ENCODE measurements around the gene GMDS.
"Not testable (repeated sequence)": the region's sequence is repeated elsewhere in the genome, so short reads cannot be mapped to it uniquely, and the experiment has no call there.

GMDS gene

DNA sequence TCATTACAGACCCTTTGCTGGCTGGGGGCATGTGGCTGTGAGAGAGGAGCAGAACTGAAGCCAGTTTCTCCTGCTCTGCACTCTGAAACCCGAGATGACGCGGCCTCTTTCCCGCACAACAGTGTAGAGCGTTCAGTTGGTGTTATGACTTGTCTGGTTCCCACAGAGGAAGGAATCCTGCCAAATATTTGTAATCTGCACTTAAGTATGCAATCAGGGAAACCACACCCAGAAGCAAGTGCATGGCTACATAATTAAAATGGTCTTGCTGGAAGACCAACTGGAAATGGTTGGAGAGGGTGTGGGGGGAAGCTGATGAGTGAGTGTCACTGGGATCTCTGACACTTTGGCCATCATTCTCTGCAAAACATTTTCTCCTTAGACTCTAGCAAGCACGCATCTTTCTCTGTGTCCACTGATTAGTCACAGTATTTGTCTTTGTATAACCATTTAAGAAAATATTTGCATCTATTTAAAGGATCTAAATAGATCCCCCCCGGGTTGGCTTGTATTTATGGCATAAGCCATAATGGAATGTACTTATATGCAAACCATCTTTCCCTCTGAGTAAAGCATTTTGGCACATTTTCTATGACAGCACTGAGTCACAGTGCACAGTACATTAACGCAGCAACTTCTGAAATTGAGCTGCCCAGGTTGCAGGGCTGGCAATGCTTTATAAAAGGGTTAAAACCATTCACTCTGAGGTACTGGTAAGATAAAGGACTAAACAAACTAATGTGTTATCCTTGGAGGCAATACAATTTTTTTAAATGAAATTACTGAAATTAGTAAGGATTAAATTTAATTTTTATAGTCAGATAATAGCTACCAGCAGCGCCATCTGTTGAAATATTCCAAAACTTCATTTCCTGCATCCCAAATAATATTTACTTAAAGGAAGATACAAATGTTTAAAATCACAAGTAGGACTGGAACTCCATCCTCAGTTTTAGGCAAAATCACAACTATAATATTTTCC, 559.0 kb downstream of the GMDS start:
- no peak for DNase-seq (ENCODE audit: low read depth in 2 of 2)

DNA sequence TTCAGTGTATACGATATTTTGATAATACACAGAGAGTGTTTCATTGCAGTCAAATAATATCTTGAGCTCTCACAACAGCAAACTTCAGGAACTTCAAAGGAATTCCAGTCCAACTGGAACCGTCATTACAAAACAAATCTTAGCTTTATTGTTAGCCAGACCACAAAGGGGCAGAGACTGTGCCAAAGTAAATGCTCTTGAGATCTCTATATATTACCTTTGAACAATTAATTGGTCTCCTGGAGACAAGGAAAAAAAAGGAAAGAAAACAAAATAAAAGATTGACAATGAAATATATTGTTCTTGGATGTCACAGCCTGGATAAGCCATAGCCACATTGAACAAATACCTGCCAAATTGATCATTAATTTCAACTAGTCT, 565.7 kb downstream of the GMDS start:
- DNase-seq (ENCODE audit: low read depth in 2 of 2), result no peak

DNA sequence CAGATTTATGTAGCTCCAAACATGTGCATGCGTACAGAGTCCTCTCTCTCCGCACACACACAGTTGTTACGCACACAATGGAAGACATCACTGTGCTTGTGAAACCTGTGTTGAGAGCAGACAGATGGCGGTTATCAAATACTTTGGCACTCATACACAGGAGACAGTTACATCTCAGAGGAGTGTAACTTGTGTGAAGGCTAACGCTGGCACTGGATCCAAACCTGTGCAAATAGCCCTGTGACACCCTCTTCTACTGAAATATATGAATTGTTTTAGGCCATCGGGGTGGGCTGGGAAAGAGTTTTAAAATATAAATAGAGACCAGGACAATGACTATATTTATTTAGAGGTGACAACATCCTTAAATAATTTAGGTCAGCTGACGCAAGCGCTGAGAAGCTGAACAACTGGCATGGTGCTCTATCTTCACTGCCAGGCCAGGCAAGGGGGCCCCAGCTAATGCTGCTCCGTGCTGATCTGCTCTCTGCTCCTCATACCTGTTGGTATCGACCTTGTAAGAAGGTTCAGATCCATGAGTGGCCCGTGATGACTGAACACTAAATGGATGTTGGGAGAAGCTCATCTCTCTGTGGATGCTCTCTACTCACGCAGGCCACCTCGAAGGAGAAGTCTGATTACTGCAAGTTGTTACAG, 566.2 kb downstream of the GMDS start:
- DNase-seq (ENCODE audit: low read depth in 2 of 2), result no peak

DNA sequence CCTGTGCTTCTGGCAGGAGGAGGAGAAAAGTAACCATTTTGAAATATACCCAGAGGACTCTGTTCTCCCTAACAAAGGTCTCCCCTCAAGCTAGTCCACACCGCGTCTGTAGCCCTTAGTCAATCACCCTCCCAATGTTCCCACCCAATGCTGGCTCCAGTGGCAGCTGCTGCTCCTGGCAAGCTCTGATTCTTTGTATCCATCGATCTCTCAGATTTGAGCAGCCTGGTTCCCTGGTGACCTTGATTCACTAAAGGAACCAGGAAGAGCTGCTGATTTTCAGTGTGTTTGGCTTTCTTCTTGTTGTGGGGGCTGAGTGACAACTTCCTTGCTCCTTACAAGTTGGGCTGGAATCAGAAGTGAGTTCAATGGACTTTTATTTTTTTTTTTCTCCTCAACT, 567.2 kb downstream of the GMDS start:
- no peak for DNase-seq (ENCODE audit: low read depth in 2 of 2)

DNA sequence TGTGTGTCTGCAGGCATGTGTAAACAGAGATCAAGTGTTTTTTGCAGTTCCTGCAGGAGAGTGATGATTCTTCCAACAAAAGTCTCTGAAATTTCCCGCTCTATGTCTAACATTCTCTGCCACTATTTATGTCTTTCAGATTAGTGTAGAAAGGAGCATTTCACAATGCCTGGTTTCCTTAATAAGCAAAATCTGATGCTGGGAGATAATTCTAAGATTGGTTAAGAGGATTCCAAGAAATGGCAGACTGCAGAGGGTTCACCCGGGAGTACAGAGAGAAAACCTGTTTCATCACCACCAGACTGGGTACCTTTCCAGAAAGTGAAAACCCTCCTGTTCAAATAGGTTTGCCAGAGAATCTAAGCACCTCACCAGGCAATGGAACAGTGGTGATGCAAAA, 573.0 kb downstream of the GMDS start:
- no peak for DNase-seq (ENCODE audit: low read depth in 2 of 2)

DNA sequence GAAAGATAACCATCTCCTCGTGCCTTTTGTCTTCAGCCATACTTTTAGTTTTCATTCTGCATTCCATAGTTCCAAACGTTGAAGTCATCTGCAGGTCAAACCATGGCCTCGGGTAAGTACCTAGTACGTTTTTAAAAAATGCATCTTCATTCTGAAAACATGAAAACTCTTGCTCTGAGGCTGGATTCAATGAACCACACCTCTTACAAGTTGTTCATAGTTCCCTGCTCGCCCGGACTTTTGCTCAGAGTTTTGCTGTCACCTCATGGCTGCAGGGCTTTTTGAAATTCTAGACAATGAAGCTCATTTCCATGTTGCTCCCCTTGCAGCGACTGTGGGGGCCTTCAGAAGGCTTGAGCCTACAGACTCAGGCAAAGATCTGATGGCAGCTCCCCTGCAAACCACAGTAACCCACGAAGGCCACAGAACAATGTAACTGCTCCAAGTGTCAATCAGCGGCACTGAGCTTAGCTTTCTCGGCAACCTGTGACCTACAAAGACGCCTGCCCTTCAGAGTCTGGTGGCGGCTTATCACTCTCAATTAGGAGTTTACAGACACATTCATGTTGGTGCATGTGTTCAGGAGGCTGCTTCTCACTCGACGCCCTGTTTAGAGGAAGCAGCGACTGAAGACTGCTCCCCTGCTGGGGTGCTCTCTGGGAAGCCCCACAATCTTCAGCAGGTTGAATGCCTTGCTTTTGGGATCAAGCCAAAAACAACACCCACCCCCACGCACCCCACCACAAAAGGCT, 574.5 kb downstream of the GMDS start:
- no peak for DNase-seq (ENCODE audit: low read depth in 2 of 2)

DNA sequence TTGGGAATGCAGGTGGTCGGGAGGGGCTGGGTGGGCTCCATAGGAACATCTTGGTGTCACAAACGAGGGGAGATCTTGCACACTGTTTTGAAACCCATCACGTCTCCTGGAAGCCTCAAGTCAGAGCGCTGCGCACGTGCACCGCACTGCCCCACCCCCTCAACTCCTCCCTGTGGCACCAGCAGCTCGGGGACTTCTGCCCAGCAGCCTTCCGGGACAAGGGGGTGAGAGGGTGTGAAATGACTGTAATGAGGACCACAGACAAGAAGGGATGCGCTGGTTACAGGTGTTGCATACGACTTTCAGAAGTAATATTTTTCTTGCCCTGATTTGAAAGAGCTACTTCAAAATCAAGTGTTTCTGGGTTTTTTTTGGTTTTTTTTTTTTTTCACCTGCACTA, 575.4 kb downstream of the GMDS start:
- DNase-seq (ENCODE audit: low read depth in 2 of 2), result no peak

DNA sequence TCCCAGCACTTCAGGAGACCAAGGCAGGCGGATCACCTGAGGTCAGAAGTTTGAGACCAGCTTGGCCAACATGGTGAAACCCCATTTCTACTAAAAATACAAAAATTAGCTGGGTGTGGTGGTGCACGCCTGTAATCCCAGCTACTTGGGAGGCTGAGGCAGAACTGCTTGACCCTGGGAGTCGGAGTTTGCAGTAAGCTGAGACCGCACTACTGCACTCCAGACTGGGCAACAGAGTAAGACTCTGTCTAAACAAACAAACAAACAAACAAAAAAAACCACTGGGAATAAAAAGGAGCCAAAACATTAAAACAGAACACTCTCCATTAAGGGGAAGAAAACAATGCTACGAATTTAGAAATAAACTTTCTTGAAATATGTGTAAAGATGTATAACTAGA, 576.9 kb downstream of the GMDS start:
- DNase-seq (ENCODE audit: low read depth in 2 of 2), result not testable (repeated sequence)

DNA sequence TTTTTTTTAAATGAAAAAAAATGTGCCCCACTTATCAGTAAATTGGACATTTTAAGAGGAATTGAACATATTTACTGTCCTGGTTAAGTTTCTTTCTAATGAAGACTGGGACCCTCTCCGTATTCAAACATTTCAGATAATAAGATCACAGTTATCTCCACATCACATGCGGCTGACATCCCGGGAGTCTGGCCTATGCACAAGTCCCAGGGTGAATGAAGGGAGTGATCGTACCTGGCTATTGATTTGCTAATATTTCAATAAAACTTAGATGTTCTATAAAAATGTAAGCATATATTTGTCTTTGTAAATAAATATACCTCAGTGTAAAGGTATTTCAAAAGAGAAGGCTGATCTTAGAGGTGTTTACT, 577.6 kb downstream of the GMDS start:
- no peak for DNase-seq (ENCODE audit: low read depth in 2 of 2)

DNA sequence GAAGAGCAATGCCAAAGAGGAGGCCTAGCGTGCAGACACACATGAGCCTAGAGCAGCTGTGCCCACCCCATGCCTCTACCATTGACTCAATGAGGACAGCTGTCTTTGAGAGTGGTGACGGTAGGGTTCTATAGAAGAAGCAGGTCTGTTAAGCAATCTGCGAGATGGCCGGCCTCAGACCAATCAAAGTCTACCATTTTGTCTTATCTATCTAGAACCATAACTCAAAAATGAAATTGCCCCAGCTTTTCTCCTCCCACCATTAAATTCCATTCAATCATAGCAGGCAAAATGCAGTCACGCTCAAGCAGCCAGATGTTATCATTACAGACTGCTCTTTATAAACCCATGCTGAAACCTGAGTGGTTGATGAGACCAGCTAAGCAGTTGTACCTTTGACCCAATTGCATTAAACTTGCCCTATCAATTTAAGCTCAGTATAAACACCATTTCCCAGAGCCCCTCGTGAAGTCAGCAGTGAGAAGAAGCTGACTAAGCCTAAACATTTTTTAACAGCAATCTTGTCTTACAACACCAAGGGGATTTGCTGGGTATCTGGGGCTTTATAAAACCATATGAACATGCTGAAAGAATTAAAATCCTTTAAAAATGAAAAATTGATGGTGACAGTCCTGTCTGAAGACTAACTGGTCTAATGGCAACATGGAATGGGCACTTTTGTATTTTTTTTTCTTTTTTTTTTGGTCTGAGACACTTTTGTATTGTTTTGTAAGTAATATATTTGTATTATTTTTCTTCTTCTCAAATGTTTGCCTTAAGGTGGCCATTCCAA, 578.2 kb downstream of the GMDS start:
- no peak for DNase-seq (ENCODE audit: low read depth in 2 of 2)

DNA sequence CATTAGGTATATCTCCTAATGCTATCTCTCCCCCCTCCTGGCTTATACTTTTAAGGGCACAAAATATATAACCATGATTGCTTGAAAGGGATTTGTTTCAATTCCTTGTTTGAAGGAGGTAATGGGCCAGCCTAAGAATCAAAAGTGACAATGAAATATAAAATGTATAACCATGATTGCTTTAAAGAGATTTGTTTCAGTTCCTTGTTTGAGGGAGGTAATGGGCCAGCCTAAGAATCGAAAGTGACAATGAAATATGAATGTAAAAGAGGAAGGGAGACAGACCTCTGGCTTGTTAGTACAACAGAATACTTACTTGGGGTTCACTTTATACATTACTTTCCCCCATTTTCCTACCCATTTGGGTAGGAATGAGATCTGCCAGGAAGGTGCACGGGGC, 580.2 kb downstream of the GMDS start:
- DNase-seq (ENCODE audit: low read depth in 2 of 2), result no peak

DNA sequence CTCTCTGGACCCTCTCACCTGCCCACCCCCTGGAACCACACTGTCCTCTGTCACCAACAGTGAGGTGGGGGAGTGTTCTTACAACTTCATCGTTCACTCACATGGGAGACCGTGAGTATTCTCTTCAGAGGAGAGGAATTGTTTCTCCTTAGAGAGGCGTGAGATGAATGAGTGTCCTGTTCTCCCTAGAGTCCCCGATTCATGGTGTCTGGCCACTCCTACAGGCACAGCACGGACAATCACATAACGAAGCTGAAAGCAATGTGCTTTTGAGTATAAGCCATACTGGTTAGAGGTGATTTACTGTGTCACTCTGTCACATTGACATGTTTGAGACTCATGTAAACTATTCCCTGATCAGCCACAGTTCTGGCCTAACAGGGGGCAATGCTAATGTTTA, 581.1 kb downstream of the GMDS start:
- DNase-seq (ENCODE audit: low read depth in 2 of 2), result no peak

DNA sequence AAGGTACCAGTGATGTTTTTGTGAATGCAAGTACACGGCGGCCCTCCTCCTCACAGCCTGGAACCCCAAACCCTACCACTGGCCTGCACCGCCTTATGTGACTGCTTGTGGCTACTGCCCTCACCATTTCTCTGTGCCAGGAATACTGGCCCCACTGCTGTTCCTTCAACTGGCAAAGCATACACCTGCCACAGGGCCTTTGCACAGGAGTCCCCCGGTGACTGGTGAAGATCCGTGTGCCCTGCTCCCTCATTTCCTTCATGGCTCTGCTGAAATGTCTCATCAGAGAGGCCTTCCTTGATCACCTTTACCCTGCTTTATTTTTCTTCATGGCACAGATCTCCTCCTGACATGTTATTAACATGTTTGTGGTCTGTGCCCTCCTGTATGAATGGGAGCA, 581.9 kb downstream of the GMDS start:
- no peak for DNase-seq (ENCODE audit: low read depth in 2 of 2)

DNA sequence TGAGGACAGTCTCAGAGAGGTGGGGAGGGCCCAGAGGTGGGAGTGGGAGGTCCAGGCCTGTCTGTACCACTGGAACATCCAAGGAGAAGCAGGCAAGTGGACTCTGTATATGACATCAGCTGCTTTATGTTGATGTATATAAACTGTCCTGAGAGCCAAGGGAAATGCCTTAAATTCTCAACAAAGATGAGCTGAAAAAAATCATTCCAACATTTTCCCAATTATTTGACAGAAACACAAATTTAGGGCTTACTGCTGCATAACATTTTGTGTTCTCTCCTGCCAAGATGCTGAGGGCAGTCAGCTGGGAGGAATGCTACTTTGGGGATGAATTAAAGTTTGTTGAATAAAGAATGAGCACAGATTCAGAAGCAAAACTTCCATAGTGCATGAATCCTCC, 582.9 kb downstream of the GMDS start:
- no peak for DNase-seq (ENCODE audit: low read depth in 2 of 2)

DNA sequence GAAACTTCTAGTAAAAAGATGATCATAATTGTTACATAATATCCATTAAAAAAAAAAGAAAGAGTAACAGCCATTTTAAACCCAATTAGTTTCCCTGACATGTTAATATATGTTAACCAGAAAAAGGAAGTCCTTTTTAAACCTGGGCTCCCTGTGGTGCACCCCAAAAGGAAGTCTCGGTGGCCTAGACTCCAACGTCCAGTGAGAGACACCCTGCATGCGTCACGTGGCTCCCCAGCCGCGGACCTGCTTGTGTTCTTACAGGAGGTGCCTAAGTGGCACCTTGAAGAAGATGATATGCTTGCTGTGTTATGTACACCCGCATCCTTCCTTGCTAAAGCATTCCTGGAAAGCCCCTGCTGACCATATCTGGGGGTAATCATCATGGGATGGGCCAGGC, 585.6 kb downstream of the GMDS start:
- DNase-seq (ENCODE audit: low read depth in 2 of 2), result no peak

DNA sequence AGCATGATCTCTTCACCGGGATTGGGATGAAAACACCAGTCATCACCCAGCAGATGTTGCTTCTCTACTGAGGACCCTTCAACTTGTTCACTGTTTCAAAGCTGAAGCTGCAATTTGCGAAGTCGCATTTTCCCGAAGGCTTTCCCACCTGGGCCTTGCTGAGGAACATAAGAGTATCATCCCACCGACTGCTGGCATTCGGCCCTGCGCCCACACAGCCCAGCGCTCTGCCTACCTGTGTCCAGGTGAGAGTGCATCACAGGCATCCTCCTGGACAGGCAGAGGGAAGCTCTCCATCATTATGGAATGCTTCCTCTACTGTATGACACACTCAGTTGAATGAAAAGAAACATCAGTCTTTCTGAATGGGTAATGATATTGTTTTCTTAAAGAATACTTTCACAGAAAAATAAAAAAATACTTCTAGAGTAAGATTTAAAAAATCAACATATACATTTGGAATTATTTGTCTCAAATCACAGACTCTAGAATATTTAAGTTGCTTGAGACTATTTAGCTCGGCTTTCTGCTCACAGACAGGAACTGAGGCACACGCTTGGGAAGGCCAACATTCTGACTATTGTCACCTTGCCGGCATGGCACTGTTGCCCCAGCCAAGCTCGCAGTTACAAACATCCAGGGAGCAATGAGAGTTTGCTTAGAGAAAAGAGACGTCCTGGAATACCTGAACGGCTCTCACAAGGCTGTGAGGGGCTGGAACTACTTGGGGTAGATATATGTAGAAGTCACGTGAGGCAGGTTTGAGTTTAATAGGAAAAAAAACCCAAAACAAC, 587.0 kb downstream of the GMDS start:
- DNase-seq (ENCODE audit: low read depth in 2 of 2), result no peak

DNA sequence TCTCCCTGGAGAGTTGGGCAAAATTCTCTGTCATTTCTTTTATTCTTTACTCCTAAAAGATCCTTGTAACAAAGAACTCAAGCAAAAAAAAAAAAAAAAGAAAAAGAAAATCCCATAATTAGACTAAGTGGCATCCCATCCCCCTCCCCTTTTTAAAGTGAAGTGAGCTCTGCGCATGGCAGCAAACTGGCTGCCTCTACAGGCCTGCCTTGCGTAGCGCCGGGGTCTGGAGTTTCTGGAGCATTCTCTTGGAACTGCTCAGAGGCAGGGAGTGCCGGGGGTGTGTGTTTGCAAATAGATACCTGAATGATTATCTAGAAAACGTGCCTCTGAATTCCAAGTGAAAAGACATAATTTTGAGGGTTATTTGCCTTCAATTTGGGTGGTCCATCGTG, 587.6 kb downstream of the GMDS start:
- no peak for DNase-seq (ENCODE audit: low read depth in 2 of 2)

DNA sequence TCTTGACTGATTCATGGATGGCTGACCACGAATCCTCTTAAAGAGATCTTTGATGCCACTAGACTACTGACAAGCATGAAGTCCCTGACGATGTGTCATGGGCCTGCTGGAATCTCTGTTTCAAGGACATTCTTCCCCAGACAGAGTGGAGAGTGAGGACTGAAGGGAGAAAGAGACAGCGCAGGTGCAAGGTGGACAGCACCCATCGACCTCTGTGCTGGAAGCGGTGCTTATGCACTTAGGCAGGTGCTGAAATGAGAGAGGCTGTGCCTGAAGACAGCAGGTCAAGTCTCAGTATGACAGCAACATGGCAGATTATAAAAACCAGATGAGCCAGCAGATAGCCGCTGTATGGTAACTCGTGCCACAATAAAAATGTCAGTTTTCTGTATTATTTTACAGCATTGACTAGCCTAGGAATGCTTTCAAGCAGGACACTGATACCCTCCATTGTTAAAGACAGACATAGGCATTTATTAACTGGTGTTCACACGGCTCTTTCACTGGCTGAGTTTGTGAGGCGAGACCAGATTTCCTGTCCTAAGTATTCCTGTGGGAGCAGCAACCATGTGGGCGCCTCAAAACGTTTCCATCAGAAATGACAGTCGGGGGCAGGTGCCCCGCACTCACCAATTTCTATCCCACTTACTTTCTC, 588.2 kb downstream of the GMDS start:
- no peak for DNase-seq (ENCODE audit: low read depth in 2 of 2)

DNA sequence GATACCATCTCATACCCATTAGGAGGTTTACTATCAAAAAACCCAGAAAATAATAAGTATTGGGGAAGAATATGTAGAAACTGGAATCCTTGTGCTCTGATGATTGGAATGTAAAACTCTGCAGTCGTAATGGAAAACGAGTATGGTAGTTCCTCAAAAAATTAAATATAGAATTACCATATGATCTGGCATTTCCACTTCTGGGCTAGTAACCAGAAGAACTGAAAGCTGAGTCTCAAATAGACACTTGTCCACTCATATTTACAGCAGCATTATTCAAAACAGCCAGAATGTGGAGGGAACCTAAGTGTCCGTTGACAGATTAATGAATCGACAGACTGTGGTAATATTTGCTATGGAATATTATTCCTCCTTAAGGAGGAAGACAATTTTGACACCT, 591.4 kb downstream of the GMDS start:
- DNase-seq (ENCODE audit: low read depth in 2 of 2), result no peak

DNA sequence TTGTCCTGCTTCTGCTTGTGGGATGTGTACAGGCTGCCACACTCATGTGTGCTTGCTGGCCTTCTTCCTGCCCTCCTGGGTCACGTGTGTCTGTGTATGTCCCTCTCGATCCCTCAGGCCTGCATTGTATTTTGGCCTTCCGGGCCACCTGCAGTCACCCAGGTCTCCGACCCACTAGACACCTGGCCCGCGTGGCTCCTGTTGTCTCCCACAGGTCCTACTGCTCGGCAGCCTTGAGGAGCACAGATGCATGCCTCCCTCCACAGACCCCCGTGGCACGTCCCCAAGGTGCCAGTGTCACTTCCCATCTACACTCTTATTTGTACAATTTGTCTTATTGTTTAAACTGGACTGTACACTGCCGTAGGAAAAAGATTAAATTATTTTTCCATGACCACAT, 592.6 kb downstream of the GMDS start:
- DNase-seq (ENCODE audit: low read depth in 2 of 2), result no peak

DNA sequence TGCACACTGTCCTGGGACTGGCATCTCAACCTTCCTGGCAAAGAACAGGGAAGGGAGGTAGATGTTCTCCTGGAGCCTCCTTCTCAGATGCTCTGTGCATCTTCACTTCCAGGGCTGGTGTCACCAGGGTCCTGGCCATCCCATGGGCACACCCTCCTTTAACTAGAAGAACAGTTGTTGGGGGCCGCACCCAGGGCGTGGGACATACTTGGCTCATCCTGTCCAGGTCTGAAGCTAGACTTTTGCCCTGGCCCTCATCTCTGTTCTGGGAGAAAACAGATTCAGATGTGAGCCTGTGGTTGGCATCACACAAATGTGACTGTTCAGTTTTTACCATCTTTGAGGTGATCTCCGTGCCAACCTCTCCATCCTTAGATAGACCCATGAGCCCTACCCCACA, 594.0 kb downstream of the GMDS start:
- DNase-seq (ENCODE audit: low read depth in 2 of 2), result no peak
